GM18505 (cell line): ENCODE data around the gene KCTD17.

Source experiments
- ATAC-seq: cut with Tn5 transposase; IDR thresholded peaks from one replicate; pipeline ENCODE4 v1.9.1; 2021; ENCODE audit not compliant: unreplicated experiment
- POLR2A ChIP-seq: IDR thresholded peaks from 4 replicates; pipeline ENCODE4 v1.6.1; 2011; ENCODE audit warnings: borderline replicate concordance; ENCODE audit not compliant: insufficient read depth, insufficient read length; ENCODE audit errors: extremely low read depth

The KCTD17 gene

GRCh38 chr22:37017356-37017755, 34.2 kb upstream of the KCTD17 start:
- no peak for TF ChIP-seq POLR2A
- no peak for ATAC-seq

DNA sequence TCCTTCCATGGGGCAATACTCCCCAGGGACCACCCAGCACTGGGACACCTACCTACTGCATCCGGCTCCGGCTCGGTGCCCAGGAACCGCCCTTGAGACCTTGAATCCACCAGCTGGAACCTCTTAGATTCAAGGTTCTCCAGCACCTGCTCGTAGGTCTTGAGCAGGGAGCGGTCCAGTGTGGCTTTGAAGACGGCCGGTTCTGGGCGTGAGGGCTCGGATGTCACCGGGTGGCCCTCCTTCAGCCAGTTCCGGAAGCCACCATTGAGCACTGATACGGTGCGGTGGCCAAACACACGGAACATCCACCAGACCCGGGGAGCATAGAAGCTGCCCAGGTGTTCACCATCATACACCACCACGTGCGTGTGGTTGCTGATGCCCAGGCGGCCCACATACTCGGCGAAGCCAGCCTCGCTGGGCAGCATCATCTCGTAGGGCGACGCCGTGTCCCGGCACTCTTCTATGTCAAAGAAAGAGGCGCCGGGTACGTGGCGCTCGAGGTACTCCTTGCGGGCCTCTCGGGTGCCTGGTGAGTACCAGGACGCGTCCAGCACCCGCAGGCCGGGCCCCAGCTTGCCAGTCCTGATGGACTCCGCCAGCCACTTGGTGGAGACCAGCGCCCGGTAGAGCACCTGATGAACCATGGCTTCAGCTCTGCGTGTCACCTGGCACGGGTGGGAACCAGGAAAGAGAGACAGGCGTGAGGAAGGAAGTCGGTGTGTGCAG, 33.3 kb upstream of the KCTD17 start:
- ATAC-seq, result no peak
- no peak for TF ChIP-seq POLR2A

GRCh38 chr22:37018815-37019308, 32.7 kb upstream of the KCTD17 start:
- no peak for TF ChIP-seq POLR2A
- no peak for ATAC-seq

DNA sequence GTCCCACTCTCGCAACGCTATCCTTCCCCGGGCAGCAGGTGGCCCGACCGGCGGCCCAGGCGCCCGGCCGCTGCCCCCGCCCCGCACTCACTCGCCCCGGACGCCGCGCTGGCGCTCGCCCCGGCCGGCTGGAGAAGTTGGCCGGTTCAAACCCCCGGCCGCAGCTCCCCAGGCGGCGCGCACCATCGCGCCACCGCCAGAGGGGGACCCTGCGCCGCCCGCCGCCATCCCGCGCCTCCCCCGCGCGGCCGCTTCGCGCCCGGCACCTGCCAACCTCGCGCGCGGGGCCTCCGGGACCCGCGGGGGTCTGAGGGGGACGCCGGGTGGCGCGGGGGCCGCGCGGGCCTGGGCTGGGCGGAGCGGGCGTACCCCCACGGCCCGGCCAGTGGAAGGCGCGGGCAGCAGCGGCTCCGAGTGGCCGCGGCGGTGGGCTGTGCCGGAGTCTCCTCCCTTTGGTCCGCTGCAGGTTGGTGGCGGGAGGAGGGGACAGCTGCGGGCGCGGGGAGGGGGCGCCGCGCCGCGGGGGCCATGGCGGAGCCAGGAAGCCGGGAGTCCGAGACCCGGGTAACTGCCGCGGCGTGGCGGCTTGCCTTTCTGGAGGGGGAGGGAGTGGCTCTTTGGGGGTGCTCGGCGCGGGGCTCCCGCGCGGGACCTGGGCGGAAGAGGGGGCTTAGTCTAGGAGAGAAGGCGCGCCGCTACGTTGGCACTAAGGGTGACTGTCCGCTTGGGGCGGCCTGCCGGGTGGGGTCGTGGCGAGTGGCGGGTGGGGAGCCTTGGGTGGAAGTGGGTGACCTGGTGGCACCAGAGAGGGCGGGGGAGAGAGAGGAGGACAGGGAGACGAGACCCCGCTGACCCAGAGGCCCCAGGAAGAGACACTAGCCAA, 32.0 kb upstream of the KCTD17 start, which contains the start of the genes MPST and TST:
Gene MPST (plus strand): TSS at position 434 of the 883 bp plus-strand sequence. CDS start 95 bp downstream, at position 529.
Gene TST (minus strand): TSS at position 139 of the 883 bp plus-strand sequence. CDS start 715 bp downstream, outside the sequence.
- ATAC-seq, result peak; percentile 54
- peak; percentile 72 for TF ChIP-seq POLR2A

DNA sequence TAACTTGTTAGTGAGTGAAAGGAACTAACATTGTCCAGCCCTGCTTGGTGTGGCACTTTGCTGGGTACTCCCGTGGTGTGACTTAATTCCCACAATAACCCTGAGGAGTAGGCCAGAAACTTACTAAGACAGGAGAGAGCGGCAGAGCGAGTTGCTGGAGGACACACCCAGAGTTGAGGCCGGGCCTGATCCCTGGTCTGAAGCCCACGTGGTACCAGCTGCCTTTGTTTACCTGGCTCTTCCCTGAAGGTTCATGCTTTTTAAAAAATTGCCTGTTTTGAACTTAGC, 31.4 kb upstream of the KCTD17 start:
- no peak for ATAC-seq
- no peak for TF ChIP-seq POLR2A

GRCh38 chr22:37021041-37021440, 30.5 kb upstream of the KCTD17 start:
- no peak for ATAC-seq
- no peak for TF ChIP-seq POLR2A

- ATAC-seq, result no peak
- no peak for TF ChIP-seq POLR2A
Measured at GRCh38 chr22:37021710-37022482, 29.6 kb upstream of the KCTD17 start.

DNA sequence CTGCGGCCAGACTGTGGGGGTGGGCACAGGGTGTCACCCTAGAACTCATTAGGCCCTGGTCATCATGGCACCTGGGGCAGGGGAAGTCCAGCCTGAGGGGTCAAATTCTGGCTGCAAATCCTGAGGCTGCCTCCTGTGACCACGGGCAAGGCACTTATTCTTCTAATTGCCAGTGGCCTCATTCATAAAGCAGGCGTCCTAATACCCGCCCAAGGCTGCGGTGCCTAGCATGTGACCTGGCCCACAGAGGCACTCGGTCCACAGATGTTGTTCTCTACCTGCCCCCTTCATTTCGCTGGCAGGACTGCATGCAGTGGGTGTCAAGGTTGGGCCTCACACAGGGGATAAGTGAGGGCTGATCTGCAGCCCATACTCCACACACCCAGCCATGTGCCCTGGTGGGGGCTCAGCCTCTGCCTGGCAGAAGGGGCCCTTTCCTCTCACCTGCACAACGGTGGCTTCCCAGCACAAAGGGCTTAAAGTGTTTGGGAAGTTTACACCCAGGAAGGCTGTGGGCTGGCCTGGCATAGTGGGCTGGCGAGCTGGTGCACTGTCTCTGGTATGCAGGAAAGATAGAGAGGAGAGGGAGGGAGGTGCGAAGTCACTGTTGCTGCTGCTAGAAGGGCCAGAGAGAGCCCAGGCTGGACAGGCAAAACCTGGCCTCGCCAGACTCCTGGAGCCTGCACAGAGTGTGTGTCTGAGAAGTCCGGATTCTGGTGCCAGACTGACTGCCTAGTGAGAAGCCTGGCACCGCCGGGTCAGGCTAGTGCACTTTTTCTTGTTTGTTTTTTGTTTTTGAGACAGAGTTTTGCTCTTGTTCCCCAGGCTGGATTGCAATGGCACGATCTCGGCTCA, 28.8 kb upstream of the KCTD17 start:
- no peak for ATAC-seq
- no peak for TF ChIP-seq POLR2A

DNA sequence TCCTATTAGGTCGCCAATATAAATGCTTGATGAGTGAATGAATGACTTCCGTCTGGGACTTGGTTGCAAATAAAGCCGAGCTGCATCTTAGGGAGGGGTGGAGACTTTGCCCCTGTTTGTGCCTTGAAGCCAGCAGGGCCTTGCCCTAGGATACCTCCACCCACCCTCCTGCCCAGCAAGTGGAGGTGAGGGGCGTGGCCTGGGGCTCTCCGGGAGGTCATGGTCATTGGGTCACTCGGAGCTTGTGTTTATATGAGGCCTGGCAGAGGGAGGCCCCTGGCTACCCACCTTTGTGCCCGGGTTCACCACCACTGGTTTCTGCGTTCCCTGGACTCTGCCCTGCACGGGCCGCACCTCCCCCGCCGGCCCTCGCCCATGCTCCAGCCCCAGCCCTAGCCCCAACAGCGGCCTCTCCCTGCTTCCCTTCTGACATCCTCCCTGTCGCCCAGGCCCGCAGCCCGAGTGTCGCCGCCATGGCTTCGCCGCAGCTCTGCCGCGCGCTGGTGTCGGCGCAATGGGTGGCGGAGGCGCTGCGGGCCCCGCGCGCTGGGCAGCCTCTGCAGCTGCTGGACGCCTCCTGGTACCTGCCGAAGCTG, 27.7 kb upstream of the KCTD17 start:
- ATAC-seq, result no peak
- TF ChIP-seq POLR2A, result no peak

DNA sequence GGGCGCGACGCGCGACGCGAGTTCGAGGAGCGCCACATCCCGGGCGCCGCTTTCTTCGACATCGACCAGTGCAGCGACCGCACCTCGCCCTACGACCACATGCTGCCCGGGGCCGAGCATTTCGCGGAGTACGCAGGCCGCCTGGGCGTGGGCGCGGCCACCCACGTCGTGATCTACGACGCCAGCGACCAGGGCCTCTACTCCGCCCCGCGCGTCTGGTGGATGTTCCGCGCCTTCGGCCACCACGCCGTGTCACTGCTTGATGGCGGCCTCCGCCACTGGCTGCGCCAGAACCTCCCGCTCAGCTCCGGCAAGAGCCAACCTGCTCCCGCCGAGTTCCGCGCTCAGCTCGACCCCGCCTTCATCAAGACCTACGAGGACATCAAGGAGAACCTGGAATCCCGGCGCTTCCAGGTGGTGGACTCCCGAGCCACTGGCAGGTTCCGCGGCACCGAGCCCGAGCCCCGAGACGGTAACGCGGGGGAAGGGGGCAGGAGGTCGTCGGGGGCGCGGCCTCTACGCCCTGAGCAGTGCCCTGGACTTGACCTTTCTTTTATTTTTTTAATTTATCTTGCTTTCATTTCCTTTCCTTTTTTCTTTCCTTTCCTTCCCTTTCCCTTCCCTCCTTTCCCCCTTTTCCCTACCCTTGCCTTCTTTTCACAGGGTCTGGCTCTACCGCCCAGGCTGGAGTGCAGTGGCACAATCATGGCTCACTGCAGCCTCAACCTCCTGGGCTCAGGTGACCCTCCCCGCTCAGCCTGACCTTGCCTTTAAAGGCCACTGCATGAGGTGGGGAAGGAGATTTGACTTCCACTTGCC, 27.0 kb upstream of the KCTD17 start:
- ATAC-seq, result no peak
- no peak for TF ChIP-seq POLR2A

GRCh38 chr22:37025500-37026070, 26.0 kb upstream of the KCTD17 start:
- ATAC-seq, result no peak
- no peak for TF ChIP-seq POLR2A

DNA sequence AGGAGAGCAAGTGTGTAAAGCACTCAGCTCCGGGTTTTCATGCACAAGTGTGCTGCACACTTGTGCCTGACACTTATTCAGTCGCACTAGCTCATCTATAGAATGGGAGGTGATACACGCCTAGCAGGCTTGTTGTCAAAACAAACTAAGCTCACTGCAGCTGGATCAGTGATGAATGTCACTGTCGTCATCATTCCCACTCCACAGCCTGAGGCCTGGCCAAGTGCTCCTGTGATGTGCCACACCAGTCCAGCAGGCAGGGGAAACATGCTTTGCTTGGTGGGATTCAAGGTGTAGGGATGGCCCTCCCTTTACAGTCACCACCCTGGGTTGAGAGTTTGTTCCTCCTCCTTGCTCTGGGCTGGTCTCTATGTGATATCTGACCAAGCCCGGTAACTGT, 25.2 kb upstream of the KCTD17 start:
- no peak for ATAC-seq
- TF ChIP-seq POLR2A, result no peak

GRCh38 chr22:37027556-37027955, 24.0 kb upstream of the KCTD17 start:
- no peak for ATAC-seq
- no peak for TF ChIP-seq POLR2A
